Breast epithelium (tissue), 4 donors: ENCODE results near the gene INTS3. TPM values are rescaled to one million over a fixed set of nuclear protein-coding genes. Genes with fewer than 3 reads are reported as not detected.
A peak's percentile ranks its signal among the peaks of the same experiment; 100 is the strongest.

Experiments used
- DNase-seq, 2 donors: peaks; one replicate each; pipeline ENCODE4 v3.0.0-alpha.2; 2019; ENCODE audit warnings: low spot score in 2 of 2
- H3K27ac ChIP-seq, 2 donors: fragments of 200-600 bp; sonication (generic) in 1 of 2; one replicate each; pipeline ENCODE4 v1.5.1; 2016 to 2019; ENCODE audit warnings: mild to moderate bottlenecking in 1 of 2
- H3K27me3 ChIP-seq, 2 donors: fragments of 200-600 bp; sonication (generic) in 1 of 2; one replicate each; pipeline versions ENCODE4 v1.5.1 to v1.6.0; 2017 to 2019; ENCODE audit warnings: control low read depth in 1 of 2, mild to moderate bottlenecking in 1 of 2
- H3K36me3 ChIP-seq: fragments of 200-600 bp; one replicate; pipeline ENCODE4 v1.5.1; 2019
- H3K4me1 ChIP-seq, 2 donors: fragments of 200-600 bp; sonication (generic); one replicate each; pipeline ENCODE4 v1.5.1; 2016 to 2019; ENCODE audit warnings: control low read depth in 1 of 2
- H3K4me3 ChIP-seq, 3 donors: fragments of 200-600 bp; sonication (generic); 1 replicate in 2 of 3; 2 replicates in 1 of 3; pipeline ENCODE4 v1.5.1; 2016 to 2019; ENCODE audit warnings: mild to moderate bottlenecking in 3 of 3, moderate library complexity in 2 of 3
- H3K9me3 ChIP-seq, 2 donors: fragments of 200-600 bp; sonication (generic) in 1 of 2; one replicate each; pipeline ENCODE4 v1.5.1; 2016 to 2019; ENCODE audit warnings: control low read depth in 1 of 2
- POLR2A ChIP-seq: fragments of 450-650 bp; IDR thresholded peaks from one replicate; pipeline ENCODE4 v1.6.1; 2016; ENCODE audit warnings: antibody characterized with exemption, mild to moderate bottlenecking, moderate library complexity
- POLR2AphosphoS5 ChIP-seq, 3 donors: sonication (generic); formaldehyde crosslinking; IDR thresholded peaks; one replicate each; pipeline ENCODE4 v1.6.1; 2017; ENCODE audit warnings: antibody characterized with exemption in 3 of 3
- intact Hi-C: fragments of 100-400 bp; cut with DNase I; formaldehyde crosslinking; loops from one replicate; pipeline ENCODE4 v1.15.1; 2023; ENCODE audit warnings: low total_unique reads
- total RNA-seq, 3 donors: library from RNA; depleted of rRNA; stranded (reverse); fragments of >200 nt; gene quantifications; one replicate each; pipeline ENCODE4 v1.1.0, GENCODE V29; 2016
- TF ChIP-seq, protein P1 (sequence below), 3 donors: fragments of 450-650 bp; IDR thresholded peaks; one replicate each; pipeline ENCODE4 v1.5.1; 2016 to 2017; ENCODE audit warnings: antibody characterized with exemption in 3 of 3, mild to moderate bottlenecking in 3 of 3, moderate library complexity in 3 of 3

INTS3 gene
- total RNA-seq, 3 donors from 2014 or later, result 46.5 to 53.4 (median 51.7) TPM

DNA sequence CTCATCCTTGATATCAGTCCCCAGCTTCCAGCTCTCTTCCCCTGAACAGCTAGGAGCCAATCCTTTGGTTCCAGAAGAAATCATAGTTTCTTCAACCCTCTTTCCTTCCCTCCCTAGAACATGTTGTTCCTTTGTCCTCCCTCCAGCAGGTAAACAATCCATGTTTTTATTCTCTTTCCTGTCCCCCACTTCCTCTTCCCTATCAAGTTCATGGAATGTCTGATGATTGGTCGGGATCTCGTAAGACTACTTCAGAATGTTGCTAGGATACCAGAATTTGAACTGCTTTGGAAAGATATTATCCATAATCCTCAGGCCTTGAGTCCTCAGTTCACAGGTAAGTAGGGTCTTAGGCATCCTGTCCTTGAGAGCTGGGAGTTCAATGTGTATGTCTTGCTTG is 24.2 kb downstream of the INTS3 start:
- intact Hi-C loops, result no loop called here
- H3K4me3 ChIP-seq, result no peak overlapping the region
- DNase-seq, result no peak
- no peaks in the 10 kb centered on the region for H3K9me3 ChIP-seq
- TF ChIP-seq POLR2A (no peak), POLR2AphosphoS5 (IDR thresholded peaks at IDR 0.05) (no peak)
- TF ChIP-seq, protein P1, sequence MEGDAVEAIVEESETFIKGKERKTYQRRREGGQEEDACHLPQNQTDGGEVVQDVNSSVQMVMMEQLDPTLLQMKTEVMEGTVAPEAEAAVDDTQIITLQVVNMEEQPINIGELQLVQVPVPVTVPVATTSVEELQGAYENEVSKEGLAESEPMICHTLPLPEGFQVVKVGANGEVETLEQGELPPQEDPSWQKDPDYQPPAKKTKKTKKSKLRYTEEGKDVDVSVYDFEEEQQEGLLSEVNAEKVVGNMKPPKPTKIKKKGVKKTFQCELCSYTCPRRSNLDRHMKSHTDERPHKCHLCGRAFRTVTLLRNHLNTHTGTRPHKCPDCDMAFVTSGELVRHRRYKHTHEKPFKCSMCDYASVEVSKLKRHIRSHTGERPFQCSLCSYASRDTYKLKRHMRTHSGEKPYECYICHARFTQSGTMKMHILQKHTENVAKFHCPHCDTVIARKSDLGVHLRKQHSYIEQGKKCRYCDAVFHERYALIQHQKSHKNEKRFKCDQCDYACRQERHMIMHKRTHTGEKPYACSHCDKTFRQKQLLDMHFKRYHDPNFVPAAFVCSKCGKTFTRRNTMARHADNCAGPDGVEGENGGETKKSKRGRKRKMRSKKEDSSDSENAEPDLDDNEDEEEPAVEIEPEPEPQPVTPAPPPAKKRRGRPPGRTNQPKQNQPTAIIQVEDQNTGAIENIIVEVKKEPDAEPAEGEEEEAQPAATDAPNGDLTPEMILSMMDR (IDR thresholded peaks at IDR 0.05), result no peak
- H3K36me3 ChIP-seq, result no peaks in the 10 kb centered on the region
- no peaks in the 10 kb centered on the region for H3K27me3 ChIP-seq
- H3K4me1 ChIP-seq, result no peaks in the 10 kb centered on the region
- H3K27ac ChIP-seq, result peak overlapping the region; percentile 69 to 82

DNA sequence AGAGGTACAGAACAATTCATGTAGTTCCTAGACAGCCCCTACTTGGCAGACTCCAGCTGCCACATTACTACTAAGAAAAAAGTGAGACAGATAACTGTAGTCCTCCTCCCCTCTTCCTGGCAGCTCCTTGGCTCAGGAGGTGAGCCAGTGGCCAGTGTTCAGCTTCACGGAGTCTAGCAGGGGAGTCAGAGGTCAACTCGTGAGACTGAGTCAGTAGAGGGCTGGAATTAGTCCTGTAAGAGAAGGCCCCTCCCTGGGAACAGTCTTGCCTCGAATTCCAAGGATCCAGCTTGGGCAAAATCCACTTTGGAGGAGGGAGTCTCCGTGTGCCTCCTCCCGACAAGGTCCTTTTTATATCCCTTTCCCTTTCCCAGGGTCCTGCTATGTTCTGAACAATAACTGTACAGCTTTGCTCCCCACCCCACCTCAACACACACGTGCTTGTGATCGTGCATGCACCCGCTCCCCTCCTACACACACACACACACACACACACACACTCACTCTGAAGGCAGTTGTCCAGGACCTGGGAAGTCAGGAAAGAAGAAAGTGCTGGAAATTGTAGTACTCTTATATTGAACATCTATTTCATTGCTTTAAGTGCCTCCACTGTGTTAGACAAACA is 24.8 kb downstream of the INTS3 start:
- DNase-seq, result peak in 1 of 2 donors; percentile 39
- no peaks in the 10 kb centered on the region for H3K4me1 ChIP-seq
- H3K4me3 ChIP-seq, result no peak overlapping the region
- intact Hi-C loops, result loop anchor here (1.0 kb wide), 1 partner anchor 23 kb away; the partner anchor contains the start of gene SLC27A3
- H3K36me3 ChIP-seq, result no peaks in the 10 kb centered on the region
- H3K27ac ChIP-seq, result peak overlapping the region; percentile 69 to 82
- H3K27me3 ChIP-seq, result no peaks in the 10 kb centered on the region
- no peaks in the 10 kb centered on the region for H3K9me3 ChIP-seq
- TF ChIP-seq POLR2A, result no peak
- peak; percentile 18 to 82 (median 47) for TF ChIP-seq POLR2AphosphoS5 (IDR thresholded peaks at IDR 0.05)
- TF ChIP-seq, protein P1 (IDR thresholded peaks at IDR 0.05), result no peak

DNA sequence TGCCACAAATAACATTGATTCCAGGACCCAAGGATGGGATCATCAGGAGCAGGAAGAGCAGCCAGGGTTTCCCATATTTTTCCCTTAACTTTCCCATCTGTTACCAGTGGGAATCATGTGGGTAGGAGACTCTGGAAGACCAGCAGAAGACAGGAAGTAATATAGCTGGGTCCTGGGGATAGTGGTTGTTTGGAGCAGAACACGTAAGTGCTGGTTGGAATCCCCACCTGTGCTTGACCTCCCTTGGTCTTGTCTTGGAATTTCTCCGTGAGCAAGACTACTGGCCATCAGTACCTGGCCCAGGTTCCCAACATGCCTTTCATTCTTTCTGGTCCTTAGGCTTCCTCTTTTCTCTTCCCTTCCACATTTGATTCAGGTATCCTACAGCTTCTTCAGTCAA is 26.4 kb downstream of the INTS3 start:
- Histone ChIP-seq H3K4me1 (no peaks in the 10 kb centered on the region), H3K4me3 (no peak overlapping the region), H3K36me3 (no peaks in the 10 kb centered on the region), H3K27me3 (no peaks in the 10 kb centered on the region), H3K9me3 (no peaks in the 10 kb centered on the region), H3K27ac (no peak overlapping the region)
- intact Hi-C loops, result no loop called here
- DNase-seq, result no peak
- TF ChIP-seq, protein P1 (IDR thresholded peaks at IDR 0.05), result no peak
- TF ChIP-seq POLR2AphosphoS5 (IDR thresholded peaks at IDR 0.05), result no peak
- no peak for TF ChIP-seq POLR2A

DNA sequence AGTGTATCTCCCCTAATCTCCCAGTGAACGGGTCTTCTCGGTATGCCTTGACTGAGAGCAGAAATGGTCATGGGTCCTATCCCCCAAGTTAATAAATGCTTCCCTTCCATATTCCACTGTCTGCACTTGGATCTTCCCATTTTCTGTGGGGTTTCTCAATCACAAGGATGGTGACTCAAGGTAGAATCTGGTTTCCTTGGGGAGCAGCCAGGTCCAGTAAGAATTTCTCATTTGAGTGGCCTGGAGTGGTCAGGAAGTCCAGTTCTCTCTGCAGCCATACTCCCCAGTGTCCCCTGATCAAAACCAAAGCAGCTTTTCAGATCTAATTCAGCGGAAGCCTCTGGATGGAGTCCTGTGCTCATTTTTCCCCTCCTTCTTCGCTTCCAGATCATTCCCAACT is 32.6 kb downstream of the INTS3 start:
- Histone ChIP-seq H3K27me3 (no peaks in the 10 kb centered on the region), H3K4me1 (no peaks in the 10 kb centered on the region), H3K4me3 (no peak overlapping the region), H3K27ac (no peak overlapping the region), H3K9me3 (no peaks in the 10 kb centered on the region), H3K36me3 (peaks cover 5% of the 10 kb centered on the region)
- intact Hi-C loops, result no loop called here
- DNase-seq, result no peak
- no peak for TF ChIP-seq POLR2A
- no peak for TF ChIP-seq POLR2AphosphoS5 (IDR thresholded peaks at IDR 0.05)
- TF ChIP-seq, protein P1 (IDR thresholded peaks at IDR 0.05), result no peak

DNA sequence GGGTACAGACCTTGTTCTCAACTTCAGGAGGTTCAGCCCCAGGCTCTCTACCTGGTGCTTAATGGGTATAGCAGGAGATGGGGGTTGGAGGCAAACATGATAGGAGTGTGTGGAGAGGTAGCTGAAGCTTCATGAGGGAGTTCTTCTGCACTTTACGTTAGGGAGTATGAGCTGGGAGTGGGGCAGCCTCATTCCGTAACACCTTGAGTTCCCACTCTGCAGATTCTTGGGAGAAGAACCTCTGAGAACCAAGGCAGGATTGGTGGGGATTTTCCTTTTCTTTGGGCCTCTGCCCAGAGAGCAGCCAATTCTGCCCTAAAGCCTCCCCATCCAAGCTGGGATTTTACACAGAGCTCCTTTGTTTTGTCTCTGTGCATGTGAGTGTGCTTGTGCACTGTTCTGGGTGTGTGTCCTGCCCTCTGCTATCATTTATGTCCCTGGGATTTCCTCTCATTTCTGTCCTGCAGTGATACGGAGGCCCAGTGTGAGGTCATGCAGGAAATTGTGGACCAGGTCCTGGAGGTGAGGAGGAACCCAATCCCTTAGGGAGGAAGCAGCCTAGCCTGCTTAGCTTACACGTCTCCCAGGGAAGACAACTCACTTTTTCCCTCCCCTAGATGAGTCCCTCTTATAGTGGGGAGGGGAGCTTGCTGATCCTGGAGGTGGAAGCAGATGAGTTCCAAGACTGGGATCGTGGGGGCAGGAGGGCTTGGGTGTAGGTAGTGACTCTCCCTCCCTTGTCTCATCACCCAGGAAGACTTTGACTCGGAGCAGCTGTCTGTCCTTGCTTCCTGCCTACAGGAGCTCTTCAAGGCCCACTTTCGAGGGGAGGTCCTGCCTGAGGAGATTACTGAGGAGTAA is 35.7 kb downstream of the INTS3 start:
- H3K4me3 ChIP-seq, result no peak overlapping the region
- H3K27me3 ChIP-seq, result no peaks in the 10 kb centered on the region
- H3K27ac ChIP-seq, result peak overlapping the region; percentile 60 to 79
- no peak for DNase-seq
- TF ChIP-seq POLR2A (no peak), POLR2AphosphoS5 (IDR thresholded peaks at IDR 0.05) (peak in 1 of 3 donors; percentile 29)
- TF ChIP-seq, protein P1 (IDR thresholded peaks at IDR 0.05), result no peak
- intact Hi-C loops, result no loop called here
- H3K9me3 ChIP-seq, result no peaks in the 10 kb centered on the region
- H3K4me1 ChIP-seq, result no peaks in the 10 kb centered on the region
- peaks cover 5% of the 10 kb centered on the region for H3K36me3 ChIP-seq
